Esophagus mucosa (tissue), 1 donor: Measurements from ENCODE around the gene PCYT1A. TPM values are rescaled to one million over a fixed set of nuclear protein-coding genes. Genes with fewer than 3 reads are reported as not detected.
"Not testable (repeated sequence)": the region's sequence is repeated elsewhere in the genome, so short reads cannot be mapped to it uniquely, and the experiment has no call there.

Experiments
- ATAC-seq: fragments of 200-7000 bp; cut with Tn5 transposase; one replicate; pipeline ENCODE4 v1.9.1; 2020
- total RNA-seq: library from RNA; stranded (reverse); gene quantifications from one replicate; pipeline ENCODE4 v1.2.4, GENCODE V29; 2023
- donor health status: DM: yes; HTN: yes; CAD: no.

PCYT1A gene
- total RNA-seq, 1 donor from 2014 or later: 49.2 TPM

- no peak for ATAC-seq
These were observed 97.8 kb downstream of the PCYT1A start for GRCh38 chr3:196189566-196190347.

GRCh38 chr3:196186651-196187573 is 100.6 kb downstream of the PCYT1A start:
- ATAC-seq: no peak

GRCh38 chr3:196184881-196185280 is 102.6 kb downstream of the PCYT1A start:
- ATAC-seq: no peak

GRCh38 chr3:196184169-196184432 is 103.4 kb downstream of the PCYT1A start:
- ATAC-seq: not testable (repeated sequence)

- ATAC-seq: no peak
These were observed 106.4 kb downstream of the PCYT1A start for GRCh38 chr3:196181127-196181546.

GRCh38 chr3:196180346-196180745 is 107.2 kb downstream of the PCYT1A start:
- ATAC-seq: no peak

Other genes starting within 250 kb of the PCYT1A start
- 51.3 TPM for gene TFRC, start 205.6 kb downstream of the PCYT1A start, total RNA-seq
- gene ZDHHC19, start 76.3 kb downstream of the PCYT1A start, total RNA-seq: not detected
- gene SLC51A, start 71.2 kb downstream of the PCYT1A start, total RNA-seq: not detected
- 14.6 TPM for gene DYNLT2B, start 30.5 kb upstream of the PCYT1A start, total RNA-seq
- 8.2 TPM for gene TM4SF19, start 50.7 kb upstream of the PCYT1A start, total RNA-seq
- gene UBXN7, start 144.7 kb upstream of the PCYT1A start, total RNA-seq: 31.9 TPM
- 15.8 TPM for gene RNF168, start 216.0 kb upstream of the PCYT1A start, total RNA-seq
- gene SMCO1, start 227.6 kb upstream of the PCYT1A start, total RNA-seq: not detected